Lung (tissue), 12 donors: ENCODE measurements around the gene DENND5A. TPM values are rescaled to one million over a fixed set of nuclear protein-coding genes. Genes with fewer than 3 reads are reported as not detected.
"Not testable (repeated sequence)": the region's sequence is repeated elsewhere in the genome, so short reads cannot be mapped to it uniquely, and the experiment has no call there.

ENCODE experiments used
- ATAC-seq: fragments of 200-7000 bp; cut with Tn5 transposase; one replicate; pipeline ENCODE4 v1.9.1; 2020; ENCODE audit warnings: moderate number of reproducible peaks; ENCODE audit not compliant: insufficient read depth, low FRiP score
- DNase-seq, 3 donors: peaks; one replicate each; pipeline ENCODE4 v3.0.0-alpha.2; 2013 to 2017
- H3K27ac ChIP-seq, 2 donors: one replicate each; pipeline ENCODE4 v1.5.1; 2013; ENCODE audit warnings: mild to moderate bottlenecking in 2 of 2, moderate library complexity in 2 of 2, control low read depth in 1 of 2, inconsistent platforms in 1 of 2, low read depth in 1 of 2, low read length in 1 of 2
- H3K27me3 ChIP-seq, 3 donors: one replicate each; pipeline ENCODE4 v1.5.1; 2013; ENCODE audit warnings: low read length in 2 of 3; ENCODE audit not compliant: control insufficient read depth in 3 of 3, insufficient read depth in 3 of 3
- H3K36me3 ChIP-seq, 4 donors: one replicate each; pipeline ENCODE4 v1.5.1; 2013; ENCODE audit warnings: low read length in 4 of 4, mild to moderate bottlenecking in 1 of 4, moderate library complexity in 1 of 4; ENCODE audit not compliant: control insufficient read depth in 4 of 4, insufficient read depth in 4 of 4
- H3K4me1 ChIP-seq, 5 donors: one replicate each; pipeline ENCODE4 v1.5.1; 2013; ENCODE audit warnings: low read length in 5 of 5, mild to moderate bottlenecking in 2 of 5, moderate library complexity in 1 of 5; ENCODE audit not compliant: control insufficient read depth in 5 of 5, insufficient read depth in 5 of 5
- H3K4me3 ChIP-seq: one replicate; pipeline ENCODE4 v1.5.1; 2013; ENCODE audit warnings: mild to moderate bottlenecking, control low read depth, moderate library complexity
- H3K9ac ChIP-seq, 2 donors: one replicate each; pipeline ENCODE4 v1.5.1; 2013; ENCODE audit warnings: low read length in 2 of 2, control low read depth in 1 of 2; ENCODE audit not compliant: insufficient read depth in 1 of 2
- H3K9me3 ChIP-seq, 4 donors: one replicate each; pipeline ENCODE4 v1.5.1; 2013; ENCODE audit warnings: low read length in 3 of 4, mild to moderate bottlenecking in 1 of 4, moderate library complexity in 1 of 4; ENCODE audit not compliant: control insufficient read depth in 4 of 4, insufficient read depth in 3 of 4
- WGBS, 2 donors: extraction: QIAGEN DNeasy Blood & Tissue Kit; methylation state at CpG; one replicate each; pipeline ENCODE4 v1.1.7; 2013; 5-methylcytosine and 5-hydroxymethylcytosine counted together
- polyA plus RNA-seq, 2 donors: library from polyadenylated mRNA; stranded (reverse); fragments of 200-250 nt; gene quantifications; one replicate each; pipeline ENCODE4 v1.2.1, GENCODE V29; 2013
- total RNA-seq, 2 donors: library from RNA; depleted of rRNA in 1 of 2; stranded (reverse); fragments of >200 nt in 1 of 2; gene quantifications; one replicate each; pipeline ENCODE4 v1.2.1, GENCODE V29; 2014 to 2021
- TF ChIP-seq, protein P1 (sequence below): IDR thresholded peaks from 2 replicates; pipeline ENCODE4 v1.5.1; 2012; ENCODE audit warnings: mild to moderate bottlenecking; ENCODE audit errors: control extremely low read depth, extremely low read depth
- donor health status: control.
- donor health status: control.
- donor health status: Bipolar disorder and iron deficiency.
- donor health status: healthy.
- donor health status: DM: yes; HTN: yes; CAD: no.

The DENND5A gene
- total and polyA plus RNA-seq, 4 donors, result 20.8 to 152 (median 112) TPM

DNA sequence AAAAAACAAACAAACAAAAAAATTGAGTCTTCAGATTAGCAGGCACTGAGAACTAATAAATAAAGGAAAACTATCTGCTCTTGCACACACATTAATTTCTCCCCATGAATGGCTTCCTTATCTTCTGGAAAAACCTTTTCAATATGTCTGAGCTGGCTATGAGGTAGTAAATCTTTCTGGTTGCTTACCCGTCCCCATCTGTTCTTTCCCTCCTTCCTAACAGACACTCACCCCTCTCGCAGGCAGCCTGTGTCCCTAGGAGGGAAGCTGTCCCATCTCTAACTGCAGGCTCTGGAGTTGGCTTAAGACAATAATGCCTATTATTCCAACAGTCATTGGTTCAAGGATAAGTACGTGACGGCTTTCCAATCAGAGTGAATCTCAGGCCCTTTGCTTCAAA lies 165.5 kb downstream of the DENND5A start:
- Histone ChIP-seq H3K9me3 (peaks cover 0 to 2% (median 0%) of the 10 kb centered on the region in 4 donors), H3K4me3 (no peak overlapping the region), H3K9ac (no peak overlapping the region), H3K36me3 (no peaks in the 10 kb centered on the region), H3K27ac (no peak overlapping the region), H3K4me1 (peaks cover 0 to 4% (median 0%) of the 10 kb centered on the region in 5 donors), H3K27me3 (no peaks in the 10 kb centered on the region)
- ATAC-seq (no peak), DNase-seq (no peak)
- 77 to 86% methylated on average over 4 of the region's 4 CpGs for WGBS, 2 donors
- TF ChIP-seq, protein P1, sequence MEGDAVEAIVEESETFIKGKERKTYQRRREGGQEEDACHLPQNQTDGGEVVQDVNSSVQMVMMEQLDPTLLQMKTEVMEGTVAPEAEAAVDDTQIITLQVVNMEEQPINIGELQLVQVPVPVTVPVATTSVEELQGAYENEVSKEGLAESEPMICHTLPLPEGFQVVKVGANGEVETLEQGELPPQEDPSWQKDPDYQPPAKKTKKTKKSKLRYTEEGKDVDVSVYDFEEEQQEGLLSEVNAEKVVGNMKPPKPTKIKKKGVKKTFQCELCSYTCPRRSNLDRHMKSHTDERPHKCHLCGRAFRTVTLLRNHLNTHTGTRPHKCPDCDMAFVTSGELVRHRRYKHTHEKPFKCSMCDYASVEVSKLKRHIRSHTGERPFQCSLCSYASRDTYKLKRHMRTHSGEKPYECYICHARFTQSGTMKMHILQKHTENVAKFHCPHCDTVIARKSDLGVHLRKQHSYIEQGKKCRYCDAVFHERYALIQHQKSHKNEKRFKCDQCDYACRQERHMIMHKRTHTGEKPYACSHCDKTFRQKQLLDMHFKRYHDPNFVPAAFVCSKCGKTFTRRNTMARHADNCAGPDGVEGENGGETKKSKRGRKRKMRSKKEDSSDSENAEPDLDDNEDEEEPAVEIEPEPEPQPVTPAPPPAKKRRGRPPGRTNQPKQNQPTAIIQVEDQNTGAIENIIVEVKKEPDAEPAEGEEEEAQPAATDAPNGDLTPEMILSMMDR, result no peak

DNA sequence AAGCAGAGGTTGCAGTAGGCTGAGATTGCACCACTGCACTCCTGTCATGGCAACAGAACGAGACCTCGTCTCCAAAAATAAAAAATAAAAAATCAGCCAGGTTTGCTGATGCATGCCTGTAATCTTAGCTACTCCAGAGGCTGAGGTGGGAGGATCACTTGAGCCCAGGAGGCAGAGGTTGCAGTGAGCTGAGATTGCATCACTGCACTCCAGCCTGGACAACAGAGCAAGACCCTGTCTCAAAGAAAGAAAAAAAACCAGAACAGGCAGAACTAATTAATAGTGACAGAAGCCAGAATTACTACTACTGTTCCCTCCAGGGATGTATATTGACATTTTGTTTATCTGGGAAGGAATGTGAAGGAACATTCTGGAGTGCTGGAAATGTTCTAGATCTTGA lies 166.7 kb downstream of the DENND5A start:
- not testable (repeated sequence) for H3K36me3 ChIP-seq, H3K9me3 ChIP-seq, H3K27me3 ChIP-seq, H3K27ac ChIP-seq, H3K4me1 ChIP-seq, ATAC-seq, H3K9ac ChIP-seq, DNase-seq, H3K4me3 ChIP-seq
- 73 to 92% methylated on average over 2 of the region's 2 CpGs for WGBS, 2 donors

DNA sequence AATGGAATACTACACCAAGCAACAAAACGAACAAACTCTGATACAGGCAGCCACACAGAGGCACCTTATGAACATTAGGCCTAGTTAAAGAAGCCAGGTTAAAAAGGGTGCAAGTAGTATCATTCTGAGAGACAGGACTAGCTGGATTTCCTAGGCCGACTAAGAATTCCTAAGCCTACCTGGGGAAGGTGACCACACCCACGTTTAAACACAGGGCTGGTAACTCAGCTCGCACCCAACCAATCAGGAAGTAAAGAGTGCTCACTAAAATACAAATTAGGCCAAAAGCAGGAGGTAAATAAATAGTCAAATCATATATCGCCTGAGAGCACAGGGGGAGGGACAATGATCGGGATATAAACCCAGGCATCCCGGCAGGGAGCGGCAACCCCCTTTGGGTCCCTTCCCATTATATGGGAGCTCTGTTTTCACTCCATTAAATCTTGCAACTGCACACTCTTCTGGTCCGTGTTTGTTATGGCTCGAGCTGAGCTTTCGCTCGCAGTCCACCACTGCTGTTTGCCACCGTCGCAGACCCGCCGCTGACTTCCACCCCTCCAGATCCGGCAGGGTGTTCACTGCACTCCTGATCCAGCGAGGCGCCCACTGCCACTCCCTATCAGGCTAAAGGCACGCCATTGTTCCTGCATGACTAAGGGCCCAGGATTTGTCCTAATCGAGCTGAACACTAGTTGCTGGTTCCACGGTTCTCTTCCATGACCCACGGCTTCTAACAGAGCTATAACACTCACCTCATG lies 167.8 kb downstream of the DENND5A start:
- ATAC-seq, H3K36me3 ChIP-seq, DNase-seq, H3K4me1 ChIP-seq, H3K27ac ChIP-seq, H3K27me3 ChIP-seq, H3K4me3 ChIP-seq, H3K9me3 ChIP-seq, H3K9ac ChIP-seq: not testable (repeated sequence)
- 88 to 93% methylated on average over 23 of the region's 23 CpGs for WGBS, 2 donors

- Histone ChIP-seq H3K4me1 (peaks cover 0 to 8% (median 0%) of the 10 kb centered on the region in 5 donors), H3K9ac (no peak overlapping the region), H3K27me3 (no peaks in the 10 kb centered on the region), H3K36me3 (no peaks in the 10 kb centered on the region), H3K27ac (no peak overlapping the region), H3K9me3 (no peaks in the 10 kb centered on the region), H3K4me3 (no peak overlapping the region)
- DNase-seq, result no peak
- 95 to 96% methylated on average over 5 of the region's 5 CpGs for WGBS, 2 donors
- TF ChIP-seq, protein P1, result no peak
- no peak for ATAC-seq
Observed at GRCh38 chr11:9096427-9096826, 168.7 kb downstream of the DENND5A start.
